Measurements from ENCODE around the gene EGFL7.

EGFL7 gene

GRCh38 chr9:136644343-136644592 is 18.4 kb upstream of the EGFL7 start:
- H3K36me3 ChIP-seq (ENCODE audit: insufficient read depth, low read length), result no peaks in the 10 kb centered on the region
- H3K27me3 ChIP-seq (ENCODE audit: insufficient read depth, low read length), result no peaks in the 10 kb centered on the region
- no peak overlapping the region for H3K4me3 ChIP-seq (ENCODE audit: low read length)
- no peaks in the 10 kb centered on the region for H3K9me3 ChIP-seq (ENCODE audit: low read length)
- H3K4me1 ChIP-seq (ENCODE audit: insufficient read depth, low read length), result peaks cover 27% of the 10 kb centered on the region
- peak overlapping the region; percentile 29 for H2AFZ ChIP-seq (ENCODE audit: low read depth, low read length)

- H3K36me3 ChIP-seq (ENCODE audit: insufficient read depth, low read length), result no peaks in the 10 kb centered on the region
- no peaks in the 10 kb centered on the region for H3K27me3 ChIP-seq (ENCODE audit: insufficient read depth, low read length)
- H2AFZ ChIP-seq (ENCODE audit: low read depth, low read length), result peak overlapping the region; percentile 29
- peaks cover 27% of the 10 kb centered on the region for H3K4me1 ChIP-seq (ENCODE audit: insufficient read depth, low read length)
- no peak overlapping the region for H3K4me3 ChIP-seq (ENCODE audit: low read length)
- H3K9me3 ChIP-seq (ENCODE audit: low read length), result no peaks in the 10 kb centered on the region
These were observed 17.9 kb upstream of the EGFL7 start for GRCh38 chr9:136644593-136645351.

- Histone ChIP-seq H3K9me3 (ENCODE audit: low read length) (no peaks in the 10 kb centered on the region), H2AFZ (ENCODE audit: low read depth, low read length) (no peak overlapping the region), H3K4me3 (ENCODE audit: low read length) (no peak overlapping the region), H3K4me1 (ENCODE audit: insufficient read depth, low read length) (peaks cover 27% of the 10 kb centered on the region), H3K36me3 (ENCODE audit: insufficient read depth, low read length) (no peaks in the 10 kb centered on the region), H3K27me3 (ENCODE audit: insufficient read depth, low read length) (no peaks in the 10 kb centered on the region)
These were observed 17.3 kb upstream of the EGFL7 start for GRCh38 chr9:136645352-136645902.

GRCh38 chr9:136645903-136646754 is 16.6 kb upstream of the EGFL7 start:
- Histone ChIP-seq H3K36me3 (ENCODE audit: insufficient read depth, low read length) (no peaks in the 10 kb centered on the region), H3K4me3 (ENCODE audit: low read length) (no peak overlapping the region), H2AFZ (ENCODE audit: low read depth, low read length) (peak overlapping the region; percentile 80), H3K9me3 (ENCODE audit: low read length) (no peaks in the 10 kb centered on the region), H3K4me1 (ENCODE audit: insufficient read depth, low read length) (peaks cover 30% of the 10 kb centered on the region), H3K27me3 (ENCODE audit: insufficient read depth, low read length) (no peaks in the 10 kb centered on the region)

- Histone ChIP-seq H3K4me1 (ENCODE audit: insufficient read depth, low read length) (peaks cover 30% of the 10 kb centered on the region), H3K36me3 (ENCODE audit: insufficient read depth, low read length) (no peaks in the 10 kb centered on the region), H3K27me3 (ENCODE audit: insufficient read depth, low read length) (no peaks in the 10 kb centered on the region), H3K9me3 (ENCODE audit: low read length) (no peaks in the 10 kb centered on the region), H3K4me3 (ENCODE audit: low read length) (no peak overlapping the region), H2AFZ (ENCODE audit: low read depth, low read length) (peak overlapping the region; percentile 80)
These were observed 15.6 kb upstream of the EGFL7 start for GRCh38 chr9:136646827-136647711.

GRCh38 chr9:136648751-136649150 is 14.0 kb upstream of the EGFL7 start:
- no peaks in the 10 kb centered on the region for H3K27me3 ChIP-seq (ENCODE audit: insufficient read depth, low read length)
- H3K36me3 ChIP-seq (ENCODE audit: insufficient read depth, low read length), result no peaks in the 10 kb centered on the region
- no peaks in the 10 kb centered on the region for H3K9me3 ChIP-seq (ENCODE audit: low read length)
- H2AFZ ChIP-seq (ENCODE audit: low read depth, low read length), result no peak overlapping the region
- no peak overlapping the region for H3K4me3 ChIP-seq (ENCODE audit: low read length)
- H3K4me1 ChIP-seq (ENCODE audit: insufficient read depth, low read length), result peaks cover 30% of the 10 kb centered on the region

GRCh38 chr9:136650021-136650420 is 12.7 kb upstream of the EGFL7 start:
- Histone ChIP-seq H3K27me3 (ENCODE audit: insufficient read depth, low read length) (no peaks in the 10 kb centered on the region), H3K9me3 (ENCODE audit: low read length) (no peaks in the 10 kb centered on the region), H3K36me3 (ENCODE audit: insufficient read depth, low read length) (no peaks in the 10 kb centered on the region), H2AFZ (ENCODE audit: low read depth, low read length) (no peak overlapping the region), H3K4me3 (ENCODE audit: low read length) (no peak overlapping the region), H3K4me1 (ENCODE audit: insufficient read depth, low read length) (peaks cover 18% of the 10 kb centered on the region)

GRCh38 chr9:136650648-136651047 is 12.1 kb upstream of the EGFL7 start:
- Histone ChIP-seq H3K4me1 (ENCODE audit: insufficient read depth, low read length) (peaks cover 13% of the 10 kb centered on the region), H3K4me3 (ENCODE audit: low read length) (no peak overlapping the region), H3K27me3 (ENCODE audit: insufficient read depth, low read length) (no peaks in the 10 kb centered on the region), H3K36me3 (ENCODE audit: insufficient read depth, low read length) (no peaks in the 10 kb centered on the region), H3K9me3 (ENCODE audit: low read length) (no peaks in the 10 kb centered on the region), H2AFZ (ENCODE audit: low read depth, low read length) (no peak overlapping the region)

- H3K4me1 ChIP-seq (ENCODE audit: insufficient read depth, low read length), result peaks cover 3% of the 10 kb centered on the region
- H2AFZ ChIP-seq (ENCODE audit: low read depth, low read length), result no peak overlapping the region
- H3K27me3 ChIP-seq (ENCODE audit: insufficient read depth, low read length), result no peaks in the 10 kb centered on the region
- H3K4me3 ChIP-seq (ENCODE audit: low read length), result no peak overlapping the region
- no peaks in the 10 kb centered on the region for H3K36me3 ChIP-seq (ENCODE audit: insufficient read depth, low read length)
- no peaks in the 10 kb centered on the region for H3K9me3 ChIP-seq (ENCODE audit: low read length)
These were observed 10.9 kb upstream of the EGFL7 start for GRCh38 chr9:136651860-136652259.

- H3K27me3 ChIP-seq (ENCODE audit: insufficient read depth, low read length), result peaks cover 5% of the 10 kb centered on the region
- no peaks in the 10 kb centered on the region for H3K36me3 ChIP-seq (ENCODE audit: insufficient read depth, low read length)
- H3K9me3 ChIP-seq (ENCODE audit: low read length), result no peaks in the 10 kb centered on the region
- H3K4me1 ChIP-seq (ENCODE audit: insufficient read depth, low read length), result peaks cover 3% of the 10 kb centered on the region
- H2AFZ ChIP-seq (ENCODE audit: low read depth, low read length), result no peak overlapping the region
- H3K4me3 ChIP-seq (ENCODE audit: low read length), result no peak overlapping the region
These were observed 9.2 kb upstream of the EGFL7 start for GRCh38 chr9:136653323-136654079.

GRCh38 chr9:136654820-136655535 is 7.7 kb upstream of the EGFL7 start:
- Histone ChIP-seq H3K36me3 (ENCODE audit: insufficient read depth, low read length) (no peaks in the 10 kb centered on the region), H2AFZ (ENCODE audit: low read depth, low read length) (no peak overlapping the region), H3K9me3 (ENCODE audit: low read length) (no peaks in the 10 kb centered on the region), H3K4me3 (ENCODE audit: low read length) (no peak overlapping the region), H3K4me1 (ENCODE audit: insufficient read depth, low read length) (peaks cover 3% of the 10 kb centered on the region), H3K27me3 (ENCODE audit: insufficient read depth, low read length) (peaks cover 11% of the 10 kb centered on the region)
